H1 (cell line): ENCODE measurements around the gene ATG7. TPM values are rescaled to one million over a fixed set of nuclear protein-coding genes. Genes with fewer than 3 reads are reported as not detected.

Experiments used
- JUN ChIP-seq: IDR thresholded peaks from 2 replicates; pipeline ENCODE4 v1.6.1; 2011; ENCODE audit warnings: low read depth, mild to moderate bottlenecking, improper control_type of control experiment, low read length
- TBP ChIP-seq: IDR thresholded peaks from 2 replicates; pipeline ENCODE4 v1.6.1; 2011; ENCODE audit warnings: low read depth, low read length, improper control_type of control experiment
- TEAD4 ChIP-seq: IDR thresholded peaks from 2 replicates; pipeline ENCODE4 v1.6.1; 2012; ENCODE audit warnings: low read depth, low read length, inconsistent platforms, mixed read lengths
- polyA plus RNA-seq, 7 experiments: library from polyadenylated mRNA; depleted of rRNA in 3 of 7; stranded (reverse) in 5 of 7; unstranded in 2 of 7; fragments of >200 nt in 5 of 7; fragments of 200-250 nt in 2 of 7; gene quantifications; 1 replicate in 5 of 7; 2 replicates in 1 of 7; 4 replicates in 1 of 7; pipeline versions ENCODE4 v1.2.1 to v1.2.3, GENCODE V29; 2011 to 2013; ENCODE audit warnings: missing spikeins in 2 of 7, mixed read lengths in 2 of 7
- total RNA-seq: library from RNA; stranded (reverse); fragmentation: NEBNext Ultra II Directional; extraction: Animal tissue kit (Norgen Biotek cat#: 25700); gene quantifications from 2 replicates; pipeline ENCODE4 v1.2.1, GENCODE V29; 2021
- TF ChIP-seq, protein P1 (sequence below): IDR thresholded peaks from 2 replicates; pipeline ENCODE4 v1.6.1; 2012; ENCODE audit warnings: inconsistent platforms

Gene ATG7
- total and polyA plus RNA-seq, 2 of the 8 experiments (the other 6 are each of a cell fraction or from before 2014, with no cell fraction given), result 15.0 to 19.1 TPM

- no peak for TF ChIP-seq JUN
- TF ChIP-seq TBP, result no peak
- TF ChIP-seq TEAD4, result no peak
- TF ChIP-seq, protein P1, sequence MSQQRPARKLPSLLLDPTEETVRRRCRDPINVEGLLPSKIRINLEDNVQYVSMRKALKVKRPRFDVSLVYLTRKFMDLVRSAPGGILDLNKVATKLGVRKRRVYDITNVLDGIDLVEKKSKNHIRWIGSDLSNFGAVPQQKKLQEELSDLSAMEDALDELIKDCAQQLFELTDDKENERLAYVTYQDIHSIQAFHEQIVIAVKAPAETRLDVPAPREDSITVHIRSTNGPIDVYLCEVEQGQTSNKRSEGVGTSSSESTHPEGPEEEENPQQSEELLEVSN, result no peak
These were observed 120.6 kb downstream of the ATG7 start (continued) for GRCh38 chr3:11392860-11393114.
